PC-3 (cell line): ENCODE results near the gene ATP2B2. TPM values are rescaled to one million over a fixed set of nuclear protein-coding genes. Genes with fewer than 3 reads are reported as not detected.

Experiments
- ATAC-seq: fragments of 200-7000 bp; cut with Tn5 transposase; 2 replicates; pipeline ENCODE4 v1.9.1; 2020; ENCODE audit warnings: mild to moderate bottlenecking, moderate library complexity
- BruUV-seq: library from RNA; stranded (reverse); fragments of 400-500 nt; replicated peaks from 2 replicates; lab custom pipeline; 2021; lab: Mats Ljungman, UMichigan
- CTCF ChIA-PET: fragments of 300-600 bp; sonication (Branson Sonifier 250); formaldehyde crosslinking; loops from one replicate; lab custom pipeline; 2022; ENCODE audit warnings: antibody characterized with exemption; lab: Charles Lee
- POLR2A ChIA-PET: fragments of 300-600 bp; sonication (Branson Sonifier 250); formaldehyde crosslinking; loops from one replicate; lab custom pipeline; 2022; ENCODE audit warnings: antibody characterized with exemption; ENCODE audit not compliant: unreplicated experiment; lab: Charles Lee
- DNase-seq: peaks from one replicate; pipeline ENCODE4 v3.0.0-alpha.2; 2015
- H2AFZ ChIP-seq: fragments of 300-600 bp; sonication (generic); 2 replicates; pipeline ENCODE4 v1.6.0; 2016; ENCODE audit warnings: antibody characterized with exemption, low read length
- H3F3A ChIP-seq: fragments of 300-600 bp; sonication (generic); one replicate; pipeline ENCODE4 v1.6.0; 2017; ENCODE audit warnings: antibody characterized with exemption, low read length, control low read depth, mild to moderate bottlenecking; ENCODE audit not compliant: unreplicated experiment
- H3K27ac ChIP-seq: fragments of 300-600 bp; sonication (generic); 2 replicates; pipeline ENCODE4 v1.5.1; 2016; ENCODE audit warnings: mild to moderate bottlenecking, low read length
- H3K27me3 ChIP-seq: fragments of 300-600 bp; sonication (generic); 2 replicates; pipeline ENCODE4 v1.6.1; 2016; ENCODE audit warnings: low read length, mixed read lengths
- H3K36me3 ChIP-seq: fragments of 300-600 bp; sonication (generic); 2 replicates; pipeline ENCODE4 v1.6.1; 2016; ENCODE audit warnings: low read depth, mixed run types, low read length, mixed read lengths
- H3K4me1 ChIP-seq: fragments of 300-600 bp; sonication (generic); 2 replicates; pipeline ENCODE4 v1.5.1; 2016; ENCODE audit warnings: low read length; ENCODE audit not compliant: insufficient read depth
- H3K4me2 ChIP-seq: fragments of 300-600 bp; sonication (generic); 2 replicates; pipeline ENCODE4 v1.6.0; 2016; ENCODE audit warnings: low read length
- H3K4me3 ChIP-seq: fragments of 300-600 bp; sonication (generic); 2 replicates; pipeline ENCODE4 v1.5.1; 2016; ENCODE audit warnings: mild to moderate bottlenecking, low read length, mixed read lengths
- H3K79me2 ChIP-seq: fragments of 300-600 bp; sonication (generic); 2 replicates; pipeline ENCODE4 v1.6.1; 2017; ENCODE audit warnings: low read length, mixed read lengths
- H3K9ac ChIP-seq: fragments of 300-600 bp; sonication (generic); 2 replicates; pipeline ENCODE4 v1.6.0; 2016; ENCODE audit warnings: mild to moderate bottlenecking, low read length
- H3K9me2 ChIP-seq: fragments of 300-600 bp; sonication (generic); replicated peaks from 2 replicates; pipeline ENCODE4 v1.6.1; 2016; ENCODE audit warnings: mixed run types, low read length, mixed read lengths
- H3K9me3 ChIP-seq: fragments of 300-600 bp; sonication (generic); 2 replicates; pipeline ENCODE4 v1.6.1; 2016; ENCODE audit warnings: low read length, mixed read lengths
- H4K20me1 ChIP-seq: fragments of 300-600 bp; sonication (generic); 2 replicates; pipeline ENCODE4 v1.6.1; 2016; ENCODE audit warnings: low read length, mixed read lengths
- EZH2 ChIP-seq: fragments of 300-600 bp; sonication (generic); IDR thresholded peaks from one replicate; pipeline ENCODE4 v1.6.1; 2017; ENCODE audit warnings: antibody characterized with exemption, mild to moderate bottlenecking, low read length; ENCODE audit not compliant: unreplicated experiment
- EZH2phosphoT487 ChIP-seq: fragments of 300-600 bp; sonication (generic); IDR thresholded peaks from 2 replicates; pipeline ENCODE4 v1.6.1; 2018; ENCODE audit warnings: mild to moderate bottlenecking, antibody characterized with exemption, low read length, borderline replicate concordance
- intact Hi-C: fragments of 100-400 bp; cut with micrococcal nuclease; formaldehyde crosslinking; loops from 2 replicates; pipeline ENCODE4 v1.9.0; 2023
- total RNA-seq: library from RNA; depleted of rRNA; stranded (reverse); fragments of >200 nt; gene quantifications from 2 replicates; pipeline ENCODE4 v1.2.3, GENCODE V29; 2014
- TF ChIP-seq, protein P1 (sequence below): fragments of 300-600 bp; sonication (generic); conservative IDR thresholded peaks from 2 replicates; pipeline ENCODE4 v1.5.1; 2017; ENCODE audit warnings: antibody characterized with exemption, low read depth, mild to moderate bottlenecking, low read length

The ATP2B2 gene
- total RNA-seq, 1 experiment from 2014 or later, result not detected

GRCh38 chr3:10442151-10442795 lies 63.1 kb downstream of the ATP2B2 start:
- DNase-seq (no peak), ATAC-seq (no peak)
- H3K36me3 ChIP-seq, result no peaks in the 10 kb centered on the region
- no TSS peak for BruUV-seq
- CTCF ChIA-PET, result no interaction called here
- H3K4me3 ChIP-seq, result no peak overlapping the region
- peaks cover 27% of the 10 kb centered on the region; the same call in 1 of the 2 replicates for H3K27me3 ChIP-seq
- H3F3A ChIP-seq, result no peaks in the 10 kb centered on the region
- H3K4me2 ChIP-seq, result no peak overlapping the region
- TF ChIP-seq EZH2phosphoT487 (no peak), EZH2 (no peak)
- TF ChIP-seq, protein P1, sequence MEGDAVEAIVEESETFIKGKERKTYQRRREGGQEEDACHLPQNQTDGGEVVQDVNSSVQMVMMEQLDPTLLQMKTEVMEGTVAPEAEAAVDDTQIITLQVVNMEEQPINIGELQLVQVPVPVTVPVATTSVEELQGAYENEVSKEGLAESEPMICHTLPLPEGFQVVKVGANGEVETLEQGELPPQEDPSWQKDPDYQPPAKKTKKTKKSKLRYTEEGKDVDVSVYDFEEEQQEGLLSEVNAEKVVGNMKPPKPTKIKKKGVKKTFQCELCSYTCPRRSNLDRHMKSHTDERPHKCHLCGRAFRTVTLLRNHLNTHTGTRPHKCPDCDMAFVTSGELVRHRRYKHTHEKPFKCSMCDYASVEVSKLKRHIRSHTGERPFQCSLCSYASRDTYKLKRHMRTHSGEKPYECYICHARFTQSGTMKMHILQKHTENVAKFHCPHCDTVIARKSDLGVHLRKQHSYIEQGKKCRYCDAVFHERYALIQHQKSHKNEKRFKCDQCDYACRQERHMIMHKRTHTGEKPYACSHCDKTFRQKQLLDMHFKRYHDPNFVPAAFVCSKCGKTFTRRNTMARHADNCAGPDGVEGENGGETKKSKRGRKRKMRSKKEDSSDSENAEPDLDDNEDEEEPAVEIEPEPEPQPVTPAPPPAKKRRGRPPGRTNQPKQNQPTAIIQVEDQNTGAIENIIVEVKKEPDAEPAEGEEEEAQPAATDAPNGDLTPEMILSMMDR, result no peak
- no peak overlapping the region for H3K9ac ChIP-seq
- H3K9me3 ChIP-seq, result no peaks in the 10 kb centered on the region
- no peaks in the 10 kb centered on the region for H4K20me1 ChIP-seq
- H3K27ac ChIP-seq, result no peak overlapping the region
- no peak overlapping the region for H2AFZ ChIP-seq
- POLR2A ChIA-PET, result no interaction called here
- H3K9me2 ChIP-seq, result no peaks in the 10 kb centered on the region
- H3K4me1 ChIP-seq, result peaks cover 4% of the 10 kb centered on the region; the same call in 1 of the 2 replicates
- intact Hi-C loops, result no loop called here
- no peaks in the 10 kb centered on the region for H3K79me2 ChIP-seq

DNA sequence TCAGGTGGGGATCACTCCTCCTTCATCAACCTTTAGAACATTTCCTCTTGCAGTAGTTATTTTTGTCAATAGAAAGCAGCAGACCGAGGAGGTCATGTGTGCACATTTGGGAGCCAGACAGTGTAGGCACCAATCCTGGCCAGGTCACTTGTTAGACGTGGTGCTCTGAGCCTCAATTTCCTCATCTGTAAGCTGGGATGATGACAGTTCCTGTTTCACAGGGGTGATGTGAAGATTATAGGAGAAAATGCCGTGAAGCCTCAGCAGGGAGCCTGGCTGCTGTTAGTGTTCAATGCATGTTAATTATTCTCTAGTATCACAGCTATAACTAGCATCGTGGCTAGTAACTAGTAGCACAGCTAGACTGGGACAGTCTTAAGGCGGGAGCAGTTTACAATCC lies 64.7 kb downstream of the ATP2B2 start:
- Histone ChIP-seq H3K27me3 (peaks cover 16% of the 10 kb centered on the region; the same call in 1 of the 2 replicates), H3K79me2 (no peaks in the 10 kb centered on the region), H3K27ac (no peak overlapping the region), H3K4me1 (peaks cover 3% of the 10 kb centered on the region; the same call in 1 of the 2 replicates), H4K20me1 (no peaks in the 10 kb centered on the region), H3K9me2 (no peaks in the 10 kb centered on the region), H2AFZ (no peak overlapping the region), H3K36me3 (no peaks in the 10 kb centered on the region), H3F3A (no peaks in the 10 kb centered on the region), H3K9me3 (no peaks in the 10 kb centered on the region), H3K4me3 (no peak overlapping the region), H3K4me2 (no peak overlapping the region), H3K9ac (no peak overlapping the region)
- intact Hi-C loops, result no loop called here
- DNase-seq (no peak), ATAC-seq (no peak)
- no peak for TF ChIP-seq EZH2phosphoT487
- TF ChIP-seq, protein P1, result no peak
- no peak for TF ChIP-seq EZH2
- ChIA-PET POLR2A (no interaction called here), CTCF (no interaction called here)
- no TSS peak for BruUV-seq

GRCh38 chr3:10438902-10439610 lies 66.3 kb downstream of the ATP2B2 start:
- Histone ChIP-seq H3K4me2 (no peak overlapping the region), H3K27me3 (peaks cover 2% of the 10 kb centered on the region; the same call in 1 of the 2 replicates), H3K9me2 (no peaks in the 10 kb centered on the region), H3K9me3 (no peaks in the 10 kb centered on the region), H3K36me3 (no peaks in the 10 kb centered on the region), H3K9ac (no peak overlapping the region), H4K20me1 (no peaks in the 10 kb centered on the region), H3K27ac (no peak overlapping the region), H2AFZ (no peak overlapping the region), H3F3A (no peaks in the 10 kb centered on the region), H3K4me3 (no peak overlapping the region), H3K79me2 (no peaks in the 10 kb centered on the region), H3K4me1 (no peaks in the 10 kb centered on the region)
- no TSS peak for BruUV-seq
- CTCF ChIA-PET, result no interaction called here
- ATAC-seq (no peak), DNase-seq (no peak)
- TF ChIP-seq, protein P1, result no peak
- TF ChIP-seq EZH2, result no peak
- TF ChIP-seq EZH2phosphoT487, result no peak
- POLR2A ChIA-PET, result no interaction called here
- intact Hi-C loops, result no loop called here
